ENCODE results near the gene LIN54. TPM values are rescaled to one million over a fixed set of nuclear protein-coding genes. Genes with fewer than 3 reads are reported as not detected.

The LIN54 gene
- polyA plus RNA-seq, 1 donor: 7.8 TPM

- DNase-seq: peak; percentile 96
Measured at GRCh38 chr4:82890901-82891706, 119.5 kb downstream of the LIN54 start, which contains the start of gene SEC31A. Gene SEC31A (minus strand): TSS chr4:82891153. CDS start chr4:82881936, 9,217 bp downstream.

DNA sequence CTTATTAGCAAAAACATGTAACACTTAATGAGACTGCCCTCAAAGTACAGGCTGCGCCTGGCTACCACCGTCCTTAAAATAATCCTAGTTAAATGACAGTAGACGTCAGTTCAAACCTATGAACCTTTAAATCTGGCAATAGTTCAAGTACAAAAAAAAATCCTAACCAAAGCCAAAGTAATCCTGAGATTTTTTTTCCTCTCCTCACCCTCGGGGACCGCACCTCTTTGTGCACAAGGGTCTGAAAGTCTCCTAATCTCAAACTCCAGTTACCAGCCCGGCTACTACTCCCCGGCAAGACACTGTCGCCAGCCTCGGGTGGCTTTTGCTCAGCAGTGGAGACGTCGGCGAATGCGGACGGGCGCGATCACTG is 120.1 kb downstream of the LIN54 start:
- no peak for DNase-seq

GRCh38 chr4:82889287-82889686 is 121.3 kb downstream of the LIN54 start:
- DNase-seq: no peak

DNA sequence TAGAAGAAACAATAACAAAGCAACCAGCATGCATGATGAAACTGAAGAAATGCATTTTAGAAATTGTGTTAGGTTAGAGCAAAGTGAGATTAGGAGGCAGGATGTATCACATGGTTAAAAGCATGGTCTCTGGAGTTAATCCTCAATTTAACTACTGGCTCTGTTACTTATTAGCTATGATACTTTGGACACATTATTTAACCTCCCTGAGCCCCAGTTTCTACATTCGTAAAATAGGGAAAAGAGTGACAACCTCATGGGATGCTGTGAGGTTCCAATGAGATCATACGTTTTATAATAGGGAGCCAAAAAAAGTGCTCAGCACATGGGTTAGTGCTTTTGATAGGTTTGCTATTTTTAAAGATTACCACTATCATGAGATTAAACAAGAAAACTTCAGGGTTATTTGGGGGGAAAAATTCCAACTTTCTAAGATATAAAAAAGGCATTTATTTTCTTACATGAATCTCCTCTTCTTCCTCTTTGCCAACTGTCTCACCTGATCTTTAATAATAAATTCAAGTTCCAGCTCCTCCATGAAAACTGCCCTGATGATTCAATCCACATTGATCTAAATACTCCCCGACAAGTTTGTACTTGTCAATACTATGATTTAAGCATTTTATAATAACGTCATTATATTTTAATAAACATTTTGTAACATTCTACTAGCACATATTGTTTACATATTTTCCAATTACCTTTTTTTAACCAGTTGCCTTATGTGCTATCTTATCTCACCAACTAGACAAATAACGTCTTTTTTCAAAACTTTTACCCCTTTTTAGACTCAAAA is 124.3 kb downstream of the LIN54 start:
- DNase-seq: no peak

DNA sequence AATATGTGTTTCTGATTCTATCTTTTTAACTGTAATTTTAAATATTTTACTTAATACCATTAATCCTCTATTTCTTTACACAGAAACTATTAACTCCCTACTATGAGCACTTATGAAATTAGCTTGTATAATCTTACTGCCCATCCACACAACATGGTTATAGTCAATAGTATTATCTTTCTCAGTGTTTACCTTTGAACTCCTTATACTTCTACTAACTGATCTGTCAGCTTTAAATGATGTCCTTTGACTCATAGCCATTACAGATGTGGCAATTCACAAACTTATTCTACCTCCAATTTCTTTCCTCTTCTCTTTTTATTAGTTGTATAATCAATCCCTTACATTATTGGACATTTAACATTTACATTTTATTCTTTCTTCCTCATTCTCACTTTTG is 125.2 kb downstream of the LIN54 start:
- no peak for DNase-seq

Other genes with a start within 250 kb of the LIN54 start
- 9.9 TPM for gene SCD5, start 212.0 kb downstream of the LIN54 start, polyA plus RNA-seq (ENCODE audit: insufficient read length)
- gene SEC31A, start 119.7 kb downstream of the LIN54 start, polyA plus RNA-seq (ENCODE audit: insufficient read length): 161 TPM
- gene THAP9, start 110.1 kb downstream of the LIN54 start, polyA plus RNA-seq (ENCODE audit: insufficient read length): 7.8 TPM
- gene COPS4, start 24.4 kb upstream of the LIN54 start, polyA plus RNA-seq (ENCODE audit: insufficient read length): 50.7 TPM
- 1.1 TPM for gene PLAC8, start 103.9 kb upstream of the LIN54 start, polyA plus RNA-seq (ENCODE audit: insufficient read length)

Measured in hindlimb muscle (tissue), 1 donor.